ENCODE data around the gene LMNTD2. TPM values are rescaled to one million over a fixed set of nuclear protein-coding genes. Genes with fewer than 3 reads are reported as not detected.

Gene LMNTD2
- total RNA-seq, 2 donors from 2014 or later, result 8.5 to 13.3 TPM

- peak within 1 kb of the TSS; percentile 95 for H3K27ac ChIP-seq (ENCODE audit: low read depth, low read length)
- H3K4me1 ChIP-seq (ENCODE audit: control insufficient read depth, insufficient read depth, low read length), result no peaks in the 10 kb centered on the region
- no peaks in the 10 kb centered on the region for H3K9me3 Mint-ChIP-seq
- H3K27me3 Mint-ChIP-seq (ENCODE audit: insufficient read depth), result peaks cover 2% of the 10 kb centered on the region
- H3K4me3 ChIP-seq (ENCODE audit: low read length), result peak within 1 kb of the TSS; percentile 91
- peak within 1 kb of the TSS; percentile 93 for H3K9ac ChIP-seq (ENCODE audit: extremely low read depth, low read length, poor library complexity, severe bottlenecking)
- 0% methylated on average over 32 to 93 of the region's 93 CpGs for WGBS, 2 experiments (ENCODE audit: insufficient coverage in 1 of 2, insufficient read length in 1 of 2)
- no peaks in the 10 kb centered on the region for H3K9me3 ChIP-seq (ENCODE audit: control insufficient read depth, low read length)
- no peaks in the 10 kb centered on the region for H3K4me1 Mint-ChIP-seq
- peaks cover 12% of the 10 kb centered on the region for H3K36me3 ChIP-seq (ENCODE audit: control insufficient read depth, insufficient read depth, low read length)
- peak; percentile 99 for DNase-seq
- H3K27ac Mint-ChIP-seq, result peak within 1 kb of the TSS; percentile 99
- no peaks in the 10 kb centered on the region for H3K27me3 ChIP-seq (ENCODE audit: control insufficient read depth, insufficient read depth, low read length, poor library complexity, severe bottlenecking)
- TF ChIP-seq CTCF (conservative IDR thresholded peaks at IDR 0.05), result no peak
- H3K36me3 Mint-ChIP-seq (ENCODE audit: low read depth), result peaks cover 21% of the 10 kb centered on the region
- H3K4me3 Mint-ChIP-seq, result peak within 1 kb of the TSS; percentile 90
Measured at GRCh38 chr11:506995-507726, 53.4 kb downstream of the LMNTD2 start, which contains the start of gene RNH1. TSS of gene RNH1 (minus strand) at chr11:507242. CDS start at chr11:502162, 5,080 bp downstream.

GRCh38 chr11:506238-506994, 54.1 kb downstream of the LMNTD2 start:
- TF ChIP-seq CTCF (conservative IDR thresholded peaks at IDR 0.05), result peak; percentile 43
- 0% methylated on average over 45 to 71 of the region's 71 CpGs for WGBS, 2 experiments (ENCODE audit: insufficient coverage in 1 of 2, insufficient read length in 1 of 2)
- H3K9me3 Mint-ChIP-seq, result no peaks in the 10 kb centered on the region

GRCh38 chr11:504994-505344, 55.6 kb downstream of the LMNTD2 start:
- Mint-ChIP-seq H3K36me3 (ENCODE audit: low read depth) (peaks cover 24% of the 10 kb centered on the region), H3K4me3 (peak overlapping the region; percentile 90), H3K27me3 (ENCODE audit: insufficient read depth) (peaks cover 2% of the 10 kb centered on the region), H3K27ac (no peak overlapping the region), H3K4me1 (no peaks in the 10 kb centered on the region), H3K9me3 (no peaks in the 10 kb centered on the region)
- WGBS, 2 experiments (ENCODE audit: insufficient coverage in 1 of 2, insufficient read length in 1 of 2), result 82 to 95% methylated on average over 7 of the region's 7 CpGs
- Histone ChIP-seq H3K9ac (ENCODE audit: extremely low read depth, low read length, poor library complexity, severe bottlenecking) (no peak overlapping the region), H3K27ac (ENCODE audit: low read depth, low read length) (no peak overlapping the region), H3K27me3 (ENCODE audit: control insufficient read depth, insufficient read depth, low read length, poor library complexity, severe bottlenecking) (no peaks in the 10 kb centered on the region), H3K36me3 (ENCODE audit: control insufficient read depth, insufficient read depth, low read length) (peaks cover 17% of the 10 kb centered on the region), H3K4me1 (ENCODE audit: control insufficient read depth, insufficient read depth, low read length) (no peaks in the 10 kb centered on the region), H3K9me3 (ENCODE audit: control insufficient read depth, low read length) (no peaks in the 10 kb centered on the region), H3K4me3 (ENCODE audit: low read length) (peak overlapping the region; percentile 91)
- no peak for TF ChIP-seq CTCF (conservative IDR thresholded peaks at IDR 0.05)
- DNase-seq, result no peak

More at GRCh38 chr11:506238-506994, 54.1 kb downstream of the LMNTD2 start:
- no peaks in the 10 kb centered on the region for H3K4me1 ChIP-seq (ENCODE audit: control insufficient read depth, insufficient read depth, low read length)
- peak overlapping the region; percentile 93 for H3K9ac ChIP-seq (ENCODE audit: extremely low read depth, low read length, poor library complexity, severe bottlenecking)
- H3K4me3 ChIP-seq (ENCODE audit: low read length), result peak overlapping the region; percentile 91
- H3K27ac Mint-ChIP-seq, result peak overlapping the region; percentile 99
- H3K4me3 Mint-ChIP-seq, result peak overlapping the region; percentile 90
- H3K4me1 Mint-ChIP-seq, result no peaks in the 10 kb centered on the region
- H3K27me3 Mint-ChIP-seq (ENCODE audit: insufficient read depth), result peaks cover 2% of the 10 kb centered on the region
- peaks cover 12% of the 10 kb centered on the region for H3K36me3 ChIP-seq (ENCODE audit: control insufficient read depth, insufficient read depth, low read length)
- H3K27me3 ChIP-seq (ENCODE audit: control insufficient read depth, insufficient read depth, low read length, poor library complexity, severe bottlenecking), result no peaks in the 10 kb centered on the region
- H3K9me3 ChIP-seq (ENCODE audit: control insufficient read depth, low read length), result no peaks in the 10 kb centered on the region
- H3K36me3 Mint-ChIP-seq (ENCODE audit: low read depth), result peaks cover 21% of the 10 kb centered on the region
- DNase-seq, result peak; percentile 98
- H3K27ac ChIP-seq (ENCODE audit: low read depth, low read length), result peak overlapping the region; percentile 95

Small RNA genes within 50 kb of the gene (microRNA-seq; reads per million reads assigned to microRNA genes)
- gene MIR210 (ENCODE audit: borderline microRNAs expressed), result 161 reads per million, percentile 80 among the genes with 10 or more reads in this experiment

Other genes starting within 250 kb of the LMNTD2 start
- 100 to 1,000 TPM; 211 to 558 TPM for gene IFITM1, start 246.7 kb downstream of the LMNTD2 start, total RNA-seq
- 100 to 1,000 TPM; 257 to 389 TPM for gene IFITM3, start 239.9 kb downstream of the LMNTD2 start, total RNA-seq
- 100 to 1,000 TPM; 109 to 118 TPM for gene B4GALNT4, start 191.2 kb downstream of the LMNTD2 start, total RNA-seq
- gene PKP3, start 166.5 kb downstream of the LMNTD2 start, total RNA-seq, result 10 to 100 TPM; 35.4 to 44.8 TPM
- gene SIGIRR, start 145.7 kb downstream of the LMNTD2 start, total RNA-seq, result 10 to 100 TPM; 63.3 to 67.4 TPM
- 10 to 100 TPM; 16.8 to 17.8 TPM for gene ANO9, start 118.7 kb downstream of the LMNTD2 start, total RNA-seq
- gene PTDSS2, start 110.5 kb downstream of the LMNTD2 start, total RNA-seq, result 10 to 100 TPM; 55.2 to 56.1 TPM
- 10 to 100 TPM; 42.7 to 43.2 TPM for gene RNH1, start 53.5 kb downstream of the LMNTD2 start, total RNA-seq
- 10 to 100 TPM; 64.8 to 68.2 TPM for gene HRAS, start 25.2 kb downstream of the LMNTD2 start, total RNA-seq
- 1 to 10 TPM; 3.0 to 4.3 TPM for gene LRRC56, start 23.2 kb downstream of the LMNTD2 start, total RNA-seq
- gene RASSF7, start 232 bp upstream of the LMNTD2 start, total RNA-seq, result 10 to 100 TPM; 34.2 to 36.3 TPM
- gene PHRF1, start 15.7 kb upstream of the LMNTD2 start, total RNA-seq, result 10 to 100 TPM; 43.4 to 48.0 TPM
- gene IRF7, start 55.2 kb upstream of the LMNTD2 start, total RNA-seq, result 10 to 100 TPM in 1 of 2 donors, 1 to 10 TPM in 1; 9.3 to 16.8 TPM
- under 1 TPM; 0.13 to 0.27 TPM for gene CDHR5, start 64.2 kb upstream of the LMNTD2 start, total RNA-seq
- gene SCT, start 66.4 kb upstream of the LMNTD2 start, total RNA-seq, result 1 to 10 TPM; 3.9 to 6.1 TPM
- 1 to 10 TPM; 1.8 to 2.7 TPM for gene DRD4, start 76.5 kb upstream of the LMNTD2 start, total RNA-seq
- 10 to 100 TPM; 44.1 to 51.9 TPM for gene DEAF1, start 134.5 kb upstream of the LMNTD2 start, total RNA-seq
- gene TMEM80, start 135.1 kb upstream of the LMNTD2 start, total RNA-seq, result 10 to 100 TPM; 13.2 to 19.1 TPM
- gene EPS8L2, start 145.5 kb upstream of the LMNTD2 start, total RNA-seq, result 10 to 100 TPM; 26.2 to 28.0 TPM
- gene TALDO1, start 186.7 kb upstream of the LMNTD2 start, total RNA-seq, result 100 to 1,000 TPM; 177 to 221 TPM
- 10 to 100 TPM; 57.2 to 63.2 TPM for gene GATD1, start 216.7 kb upstream of the LMNTD2 start, total RNA-seq
- gene CEND1, start 229.4 kb upstream of the LMNTD2 start, total RNA-seq, result not detected
- 10 to 100 TPM; 46.5 to 56.2 TPM for gene SLC25A22, start 237.5 kb upstream of the LMNTD2 start, total RNA-seq
- gene PIDD1, start 244.5 kb upstream of the LMNTD2 start, total RNA-seq, result 10 to 100 TPM; 39.9 to 48.8 TPM
- gene RPLP2, start 249.2 kb upstream of the LMNTD2 start, total RNA-seq, result 1,000 to 10,000 TPM; 1,966 to 2,020 TPM

Data from endodermal cell (in vitro differentiated cells).